ENCODE measurements around the gene BBS9. TPM values are rescaled to one million over a fixed set of nuclear protein-coding genes. Genes with fewer than 3 reads are reported as not detected.

The BBS9 gene
- total and polyA plus RNA-seq, 2 of the 4 experiments (the other 2 are of a cell fraction): 7.9 to 9.5 TPM

- no peak overlapping the region for H3K56ac ChIP-seq (ENCODE audit: extremely low read depth, insufficient read depth, low read length)
- ChIA-PET POLR2A (ENCODE audit: unreplicated experiment) (no interaction called here), CTCF (no interaction called here)
- no TSS peak for BruUV-seq (replicated peaks)
- no peaks in the 10 kb centered on the region for H3K9me3 ChIP-seq (ENCODE audit: control insufficient read depth, insufficient read depth, low read length)
- dilution Hi-C loops (cut with HindIII; ENCODE audit: low sequenced_read_pairs, unreplicated experiment) (no loop called here), intact Hi-C loops (cut with micrococcal nuclease) (no loop called here), in situ Hi-C loops (cut with MboI; ENCODE audit: low sequenced_read_pairs) (no loop called here)
- no peak overlapping the region for H3K4me3 ChIP-seq (ENCODE audit: insufficient read depth, low read depth, low read length)
- DNase-seq (peak; percentile 60), ATAC-seq (ENCODE audit: low read depth) (peak; percentile 77)
- H3K79me1 ChIP-seq (ENCODE audit: low read depth in 1 of 2, low read length in 2 of 2): no peaks in the 10 kb centered on the region
- no peak overlapping the region for H3K23ac ChIP-seq (ENCODE audit: low read depth, low read length)
- H3K4me2 ChIP-seq (ENCODE audit: low read depth, low read length): no peak overlapping the region
- no peak overlapping the region for H2AFZ ChIP-seq (replicated peaks; ENCODE audit: low read length, poor library complexity)
- no peaks in the 10 kb centered on the region for H3K4me1 ChIP-seq (ENCODE audit: control insufficient read depth, insufficient read depth, low read length)
- H3K27me3 ChIP-seq (ENCODE audit: control insufficient read depth, insufficient read depth, low read length): no peaks in the 10 kb centered on the region
- no peak overlapping the region for H2BK5ac ChIP-seq (ENCODE audit: low read depth, low read length, poor library complexity, severe bottlenecking)
- no peak overlapping the region for H2AK9ac ChIP-seq (replicated peaks; ENCODE audit: low read depth, low read length, poor library complexity)
- H4K91ac ChIP-seq (ENCODE audit: insufficient read depth, low read depth, low read length): no peak overlapping the region
- no peak overlapping the region for H3K27ac ChIP-seq (ENCODE audit: insufficient read depth, low read length)
- no peak overlapping the region for H3K4ac ChIP-seq (ENCODE audit: low read depth, low read length)
- H4K5ac ChIP-seq (ENCODE audit: low read depth, low read length): no peak overlapping the region
- H3K9me1 ChIP-seq (ENCODE audit: insufficient read depth, low read length): no peaks in the 10 kb centered on the region
- no peak overlapping the region for H2BK120ac ChIP-seq (ENCODE audit: low read depth, low read length)
- H3K36me3 ChIP-seq (ENCODE audit: control insufficient read depth, insufficient read depth, low read length): no peaks in the 10 kb centered on the region
- H3K18ac ChIP-seq (ENCODE audit: low read depth, low read length): no peak overlapping the region
- H2AK5ac ChIP-seq (ENCODE audit: low read depth, low read length): no peak overlapping the region
- H4K8ac ChIP-seq (ENCODE audit: low read depth in 2 of 2, low read length in 2 of 2): no peak overlapping the region
- H3K14ac ChIP-seq (replicated peaks; ENCODE audit: low read depth, low read length): no peak overlapping the region
- H2BK20ac ChIP-seq (ENCODE audit: low read depth, low read length): no peak overlapping the region
- H3K9ac ChIP-seq (ENCODE audit: low read depth, low read length): no peak overlapping the region
- no peak for TF ChIP-seq MAFK (IDR thresholded peaks at IDR 0.05; ENCODE audit: low read depth, low read length)
- TF ChIP-seq BHLHE40 (IDR thresholded peaks at IDR 0.05; ENCODE audit: low read depth, low read length): no peak
- TF ChIP-seq ELK1 (IDR thresholded peaks at IDR 0.05; ENCODE audit: borderline replicate concordance, low read depth, low read length): no peak
- no peak for TF ChIP-seq RCOR1 (IDR thresholded peaks at IDR 0.05; ENCODE audit: insufficient replicate concordance, low read length)
- TF ChIP-seq MAZ (IDR thresholded peaks at IDR 0.05; ENCODE audit: borderline replicate concordance, low read depth, low read length): no peak
- TF ChIP-seq USF2 (IDR thresholded peaks at IDR 0.05; ENCODE audit: low read depth, low read length): no peak
- H2BK15ac ChIP-seq (ENCODE audit: low read depth, low read length): no peak overlapping the region
- no peaks in the 10 kb centered on the region for H4K20me1 ChIP-seq (ENCODE audit: insufficient read depth, low read length)
These were observed 266.0 kb downstream of the BBS9 start for GRCh38 chr7:33395340-33395739.
